Prostate gland (tissue), 2 donors: Measurements from ENCODE around the gene IL16. TPM values are rescaled to one million over a fixed set of nuclear protein-coding genes. Genes with fewer than 3 reads are reported as not detected.

Source experiments
- DNase-seq: peaks from one replicate; pipeline ENCODE4 v3.0.0-alpha.2; 2019; ENCODE audit warnings: low spot score
- H3K27ac ChIP-seq, 2 donors: fragments of 200-600 bp; sonication (generic); 2 replicates each; pipeline ENCODE4 v1.5.1; 2017 to 2019
- H3K27me3 ChIP-seq: fragments of 200-600 bp; sonication (generic); replicated peaks from 2 replicates; pipeline ENCODE4 v1.5.1; 2019; ENCODE audit not compliant: insufficient read depth
- H3K36me3 ChIP-seq, 2 donors: fragments of 200-600 bp; sonication (generic); 1 replicate in 1 of 2; 2 replicates in 1 of 2; pipeline versions ENCODE4 v1.5.1 to v1.8.1; 2017 to 2019
- H3K4me1 ChIP-seq: fragments of 200-600 bp; sonication (generic); replicated peaks from 2 replicates; pipeline ENCODE4 v1.5.1; 2019
- H3K4me3 ChIP-seq, 2 donors: fragments of 200-600 bp; sonication (generic); 2 replicates each; pipeline ENCODE4 v1.5.1; 2017 to 2019
- H3K9me3 ChIP-seq: fragments of 200-600 bp; sonication (generic); 2 replicates; pipeline ENCODE4 v1.5.1; 2017
- CTCF ChIP-seq, 4 experiments: fragments of 200-600 bp in 2 of 4; fragments of 450-650 bp in 2 of 4; sonication (generic) in 2 of 4; IDR thresholded peaks; 1 replicate in 3 of 4; 2 replicates in 1 of 4; pipeline ENCODE4 v1.5.1; 2016 to 2019; ENCODE audit warnings: antibody characterized with exemption in 4 of 4, mild to moderate bottlenecking in 2 of 4, moderate library complexity in 2 of 4
- POLR2A ChIP-seq: fragments of 450-650 bp; IDR thresholded peaks from one replicate; pipeline ENCODE4 v1.6.1; 2016; ENCODE audit warnings: antibody characterized with exemption, mild to moderate bottlenecking
- POLR2AphosphoS5 ChIP-seq: sonication (generic); formaldehyde crosslinking; IDR thresholded peaks from one replicate; pipeline ENCODE4 v1.6.1; 2017; ENCODE audit warnings: antibody characterized with exemption
- WGBS: methylation state at CpG from one replicate; pipeline ENCODE4 v1.1.5; 2018; 5-methylcytosine and 5-hydroxymethylcytosine counted together
- intact Hi-C: fragments of 100-400 bp; cut with DNase I; formaldehyde crosslinking; loops from one replicate; pipeline ENCODE4 v1.14.2; 2022
- total RNA-seq, 2 donors: library from RNA; depleted of rRNA; stranded (reverse); fragments of >200 nt; gene quantifications; one replicate each; pipeline ENCODE4 v1.1.0, GENCODE V29; 2016

IL16 gene
- 1 to 10 TPM; 2.7 to 9.9 TPM for total RNA-seq

GRCh38 chr15:81196576-81197254 is at the start of gene IL16:
IL16 (plus strand) TSS chr15:81196879; CDS start chr15:81225400, 28,521 bp downstream.
- DNase-seq, result no peak
- 87% methylated on average over 16 of the region's 16 CpGs for whole genome bisulfite sequencing
- no peak within 1 kb of the TSS for H3K27ac ChIP-seq

DNA sequence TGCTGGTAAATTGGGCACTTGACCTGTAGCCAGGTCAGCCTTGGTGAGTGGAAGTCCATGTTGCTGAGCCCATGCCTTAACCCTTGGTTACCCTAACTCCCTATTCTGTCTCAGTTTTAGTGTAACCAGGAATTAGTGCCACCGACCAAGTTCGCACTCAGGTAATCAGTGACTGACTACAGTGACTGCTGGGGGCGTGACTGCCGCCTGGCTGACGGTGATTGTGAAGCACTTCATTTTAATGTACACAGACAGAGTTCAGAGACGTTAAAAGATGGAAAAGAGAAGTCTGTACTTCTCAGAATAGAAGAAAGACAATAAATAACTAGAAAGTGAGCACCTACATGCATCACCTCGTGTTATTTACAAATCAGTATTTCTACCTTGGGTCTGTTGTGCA is 45.3 kb upstream of the IL16 start:
- 82% methylated on average over 7 of the region's 7 CpGs for WGBS
- TF ChIP-seq POLR2A, result no peak
- no peak for TF ChIP-seq POLR2AphosphoS5
- TF ChIP-seq CTCF (IDR thresholded peaks at IDR 0.05), result no peak

More at GRCh38 chr15:81196576-81197254, at the start of gene IL16:
- no peaks in the 10 kb centered on the region for H3K27me3 ChIP-seq
- no peaks in the 10 kb centered on the region for H3K9me3 ChIP-seq
- intact Hi-C loops, result no loop called here
- no peaks in the 10 kb centered on the region for H3K4me1 ChIP-seq
- no peak for TF ChIP-seq POLR2AphosphoS5
- TF ChIP-seq POLR2A, result no peak
- TF ChIP-seq CTCF (IDR thresholded peaks at IDR 0.05), result no peak
- H3K4me3 ChIP-seq, result no peak within 1 kb of the TSS
- no peaks in the 10 kb centered on the region for H3K36me3 ChIP-seq

DNA sequence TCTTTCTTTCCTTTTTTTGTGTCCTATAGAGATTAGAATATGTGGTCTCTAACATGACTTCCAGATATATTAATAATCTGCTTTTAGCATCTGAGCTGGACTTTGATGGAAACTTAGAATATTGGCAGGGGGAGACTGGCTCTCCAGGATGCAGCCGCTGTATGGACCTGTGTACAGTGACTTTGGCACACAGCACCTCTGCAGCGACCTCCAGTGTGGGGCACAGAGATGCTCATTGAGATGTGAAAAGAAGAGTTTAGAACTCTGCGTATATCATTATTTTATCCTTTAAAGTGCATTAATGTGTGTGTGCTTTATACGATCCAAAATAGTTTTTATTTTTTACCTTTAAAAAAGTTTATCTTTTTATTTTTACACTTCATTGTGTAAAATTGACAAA is 44.3 kb upstream of the IL16 start:
- no peaks in the 10 kb centered on the region for H3K9me3 ChIP-seq
- H3K4me3 ChIP-seq, result no peak overlapping the region
- H3K27ac ChIP-seq, result no peak overlapping the region
- H3K27me3 ChIP-seq, result no peaks in the 10 kb centered on the region
- WGBS, result 92% methylated on average over 4 of the region's 4 CpGs
- intact Hi-C loops, result no loop called here
- DNase-seq, result no peak
- no peaks in the 10 kb centered on the region for H3K4me1 ChIP-seq
- no peak for TF ChIP-seq POLR2AphosphoS5
- no peak for TF ChIP-seq POLR2A
- H3K36me3 ChIP-seq, result no peaks in the 10 kb centered on the region

More for the DNA sequence above, 45.3 kb upstream of the IL16 start:
- Histone ChIP-seq H3K4me3 (no peak overlapping the region), H3K36me3 (no peaks in the 10 kb centered on the region), H3K27ac (no peak overlapping the region), H3K9me3 (no peaks in the 10 kb centered on the region), H3K27me3 (no peaks in the 10 kb centered on the region), H3K4me1 (no peaks in the 10 kb centered on the region)
- DNase-seq, result no peak
- intact Hi-C loops, result no loop called here

DNA sequence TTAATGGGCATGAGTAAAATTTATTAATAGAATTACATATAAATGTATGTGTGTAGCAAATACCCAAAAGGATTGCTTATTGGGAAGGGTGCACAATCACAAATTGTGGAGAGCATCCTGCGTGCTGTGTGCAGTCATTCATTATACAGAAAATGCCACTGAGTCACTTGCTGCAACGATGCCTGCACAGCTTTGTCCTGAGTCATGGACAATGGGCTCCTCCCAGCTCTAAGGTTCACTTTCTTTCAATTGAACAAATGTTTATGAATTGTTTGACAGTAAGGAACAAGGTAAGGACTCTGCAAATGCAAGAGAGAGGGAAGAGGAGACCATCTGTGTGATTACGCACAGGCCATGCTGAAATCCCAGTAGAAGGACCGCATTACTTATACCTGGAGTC is 43.9 kb upstream of the IL16 start:
- Histone ChIP-seq H3K27ac (no peak overlapping the region), H3K4me1 (no peaks in the 10 kb centered on the region), H3K9me3 (no peaks in the 10 kb centered on the region), H3K36me3 (no peaks in the 10 kb centered on the region), H3K4me3 (no peak overlapping the region), H3K27me3 (no peaks in the 10 kb centered on the region)
- intact Hi-C loops, result no loop called here
- 91% methylated on average over 4 of the region's 4 CpGs for WGBS
- TF ChIP-seq POLR2AphosphoS5, result no peak
- no peak for TF ChIP-seq CTCF (IDR thresholded peaks at IDR 0.05)
- TF ChIP-seq POLR2A, result no peak
- no peak for DNase-seq

DNA sequence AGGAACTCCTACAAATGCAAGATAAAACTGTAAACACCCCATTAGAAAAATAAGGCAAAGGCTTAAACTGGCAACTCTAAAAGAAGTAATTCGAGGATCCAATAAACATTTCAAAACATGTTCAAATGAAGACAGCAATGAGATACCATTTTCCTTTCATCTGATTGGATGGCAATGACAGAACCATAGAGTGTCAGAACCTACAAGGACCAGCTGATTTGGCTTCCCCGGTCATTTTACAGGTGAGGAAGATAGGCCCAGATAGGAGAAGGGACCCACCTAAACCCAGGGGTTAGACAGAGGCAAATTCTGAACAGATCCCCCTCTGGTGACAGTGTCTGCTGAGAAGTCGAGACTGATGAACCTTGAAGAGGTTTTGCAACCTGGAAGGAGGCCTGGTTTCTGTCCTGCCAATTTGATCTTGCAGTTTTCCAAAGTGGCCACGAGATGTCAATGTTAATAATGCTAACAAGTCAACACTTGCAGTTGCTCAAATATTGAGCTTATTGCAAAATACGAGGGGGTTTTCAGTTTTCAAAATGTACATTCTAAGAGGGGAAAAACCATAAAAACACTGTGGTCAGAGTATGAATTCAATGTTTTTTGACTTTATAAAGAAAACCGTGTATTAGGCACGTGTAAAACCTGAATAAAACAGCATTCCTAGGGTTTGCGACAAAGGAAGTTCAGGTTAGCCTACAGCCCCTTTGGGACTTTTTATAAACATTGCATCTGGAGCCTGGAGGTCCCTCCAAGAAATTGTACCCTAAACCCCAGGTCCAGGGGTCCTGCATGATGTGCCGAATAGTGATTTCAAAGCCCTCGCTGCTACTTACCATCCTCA is 41.1 kb upstream of the IL16 start:
- H3K4me1 ChIP-seq, result no peaks in the 10 kb centered on the region
- DNase-seq, result peak; percentile 46
- H3K4me3 ChIP-seq, result no peak overlapping the region
- no peak overlapping the region for H3K27ac ChIP-seq
- WGBS, result 39% methylated on average over 10 of the region's 10 CpGs
- H3K9me3 ChIP-seq, result no peaks in the 10 kb centered on the region
- intact Hi-C loops, result loop anchor here (2.0 kb wide), 1 partner anchor 111 kb away; no protein-coding TSS in a partner anchor
- TF ChIP-seq CTCF (IDR thresholded peaks at IDR 0.05), result peak in 3 of 4 experiments; percentile 30 to 52 (median 49)
- no peak for TF ChIP-seq POLR2A
- TF ChIP-seq POLR2AphosphoS5, result peak; percentile 63
- H3K36me3 ChIP-seq, result no peaks in the 10 kb centered on the region
- H3K27me3 ChIP-seq, result no peaks in the 10 kb centered on the region
